DND-41 (cell line): ENCODE measurements around the gene HBE1.

Source experiments
- CTCF ChIP-seq: IDR thresholded peaks from 2 replicates; pipeline ENCODE4 v1.5.1; 2012; ENCODE audit warnings: borderline replicate concordance, low read length, moderate library complexity, mild to moderate bottlenecking; ENCODE audit not compliant: poor library complexity, severe bottlenecking; ENCODE audit errors: extremely low read depth
- EZH2 ChIP-seq: IDR thresholded peaks from 3 replicates; pipeline ENCODE4 v1.6.1; 2012; ENCODE audit warnings: borderline replicate concordance, low read depth, mild to moderate bottlenecking, moderate library complexity, low read length, inconsistent platforms; ENCODE audit not compliant: severe bottlenecking

GRCh38 chr11:5242933-5243815 lies 26.6 kb downstream of the HBE1 start:
- TF ChIP-seq CTCF, result no peak
- TF ChIP-seq EZH2, result no peak
